HCT116 (cell line): ENCODE measurements around the gene CIAO1. TPM values are rescaled to one million over a fixed set of nuclear protein-coding genes. Genes with fewer than 3 reads are reported as not detected.

ENCODE experiments used
- ATAC-seq: fragments of 200-7000 bp; cut with Tn5 transposase; 2 replicates; pipeline ENCODE4 v1.9.1; 2020; ENCODE audit warnings: mild to moderate bottlenecking, moderate library complexity
- BruUV-seq: library from RNA; stranded (reverse); fragments of 400-500 nt; replicated peaks from 2 replicates; lab custom pipeline; 2021; lab: Mats Ljungman, UMichigan
- CTCF ChIA-PET: fragments of 300-600 bp; sonication (Branson Sonifier 250); formaldehyde crosslinking; loops from one replicate; lab custom pipeline; 2021; ENCODE audit warnings: antibody characterized with exemption; lab: Charles Lee
- POLR2A ChIA-PET: fragments of 300-600, 350-600 bp; sonication (Branson Sonifier 250); formaldehyde crosslinking; loops from one replicate; lab custom pipeline; 2021; ENCODE audit warnings: antibody characterized with exemption; lab: Charles Lee
- RAD21 ChIA-PET, 2 experiments: fragments of 300-600 bp; sonication (Branson Sonifier 250); formaldehyde crosslinking; loops; one replicate each; lab custom pipeline; 2023; ENCODE audit warnings: low total read pairs in 2 of 2; ENCODE audit not compliant: uncharacterized antibody in 2 of 2, unreplicated experiment in 2 of 2, low non-redundant PET in 1 of 2; lab: Charles Lee
- DNase-seq: peaks from one replicate; pipeline ENCODE4 v3.0.0-alpha.2; 2010; ENCODE audit warnings: low read depth, low spot score
- H2AFZ ChIP-seq: fragments of 200-600 bp; shearing (Covaris generic), sonication (generic); 2 replicates; pipeline ENCODE4 v1.6.1; 2017; ENCODE audit warnings: low read depth, mixed run types, mixed read lengths, antibody characterized with exemption, low read length; ENCODE audit not compliant: poor library complexity, severe bottlenecking
- H3K27ac ChIP-seq: 2 replicates; pipeline ENCODE4 v1.5.1; 2012; ENCODE audit warnings: low read depth, low read length
- H3K27me3 ChIP-seq: fragments of 200-600 bp; sonication (generic); 2 replicates; pipeline ENCODE4 v1.6.1; 2016; ENCODE audit warnings: mixed run types, low read length, mixed read lengths; ENCODE audit not compliant: insufficient read depth
- H3K36me3 ChIP-seq, 2 experiments: fragments of 200-500 bp in 1 of 2; fragments of 200-600 bp in 1 of 2; sonication (Bioruptor generic) in 1 of 2; sonication (generic) in 1 of 2; 2 replicates each; pipeline versions ENCODE4 v1.5.1 to v1.6.1; 2014 to 2016; ENCODE audit warnings: low read length in 2 of 2, inconsistent platforms in 1 of 2, mixed read lengths in 1 of 2, mixed run types in 1 of 2; ENCODE audit not compliant: insufficient read depth in 2 of 2, control insufficient read depth in 1 of 2
- H3K4me1 ChIP-seq, 2 experiments: fragments of 200-600 bp in 1 of 2; sonication (generic) in 1 of 2; 2 replicates each; pipeline versions ENCODE4 v1.5.1 to v1.6.1; 2012 to 2017; ENCODE audit warnings: low read length in 2 of 2, inconsistent platforms in 1 of 2, mild to moderate bottlenecking in 1 of 2, mixed read lengths in 1 of 2, mixed run types in 1 of 2, moderate library complexity in 1 of 2; ENCODE audit not compliant: insufficient read depth in 2 of 2, control insufficient read depth in 1 of 2
- H3K4me2 ChIP-seq: fragments of 200-600 bp; sonication (generic); 2 replicates; pipeline ENCODE4 v1.6.1; 2017; ENCODE audit warnings: mixed run types, low read length, mixed read lengths
- H3K4me3 ChIP-seq, 2 experiments: fragments of 200-600 bp in 1 of 2; sonication (generic) in 1 of 2; replicated peaks in 1 of 2; 2 replicates each; pipeline ENCODE4 v1.5.1; 2011 to 2016; ENCODE audit warnings: low read length in 2 of 2, control low read depth in 1 of 2, low read depth in 1 of 2, mild to moderate bottlenecking in 1 of 2, mixed read lengths in 1 of 2, mixed run types in 1 of 2
- H3K79me2 ChIP-seq: fragments of 200-600 bp; sonication (generic); 2 replicates; pipeline ENCODE4 v1.6.1; 2017; ENCODE audit warnings: mild to moderate bottlenecking, mixed run types, low read length, moderate library complexity, mixed read lengths; ENCODE audit not compliant: insufficient read depth
- H3K9ac ChIP-seq: fragments of 200-600 bp; sonication (generic); 2 replicates; pipeline ENCODE4 v1.6.1; 2016; ENCODE audit warnings: low read length, mixed read lengths
- H3K9me2 ChIP-seq: fragments of 200-600 bp; sonication (generic), shearing (Covaris generic); 2 replicates; pipeline ENCODE4 v1.6.1; 2017; ENCODE audit warnings: mixed run types, mild to moderate bottlenecking, moderate library complexity; ENCODE audit not compliant: insufficient read depth
- H3K9me3 ChIP-seq, 2 experiments: fragments of 200-500 bp in 1 of 2; fragments of 200-600 bp in 1 of 2; sonication (Bioruptor generic) in 1 of 2; sonication (generic) in 1 of 2; 2 replicates each; pipeline ENCODE4 v1.6.1; 2014 to 2017; ENCODE audit warnings: low read length in 2 of 2, mixed read lengths in 2 of 2, inconsistent platforms in 1 of 2, low read depth in 1 of 2, mild to moderate bottlenecking in 1 of 2, mixed run types in 1 of 2, moderate library complexity in 1 of 2; ENCODE audit not compliant: control insufficient read depth in 1 of 2, insufficient read depth in 1 of 2
- H4K20me1 ChIP-seq: fragments of 200-600 bp; sonication (generic), shearing (Covaris generic); 2 replicates; pipeline ENCODE4 v1.6.1; 2017; ENCODE audit warnings: mixed run types, mild to moderate bottlenecking, moderate library complexity; ENCODE audit not compliant: insufficient read depth
- CBX3 ChIP-seq: IDR thresholded peaks from 2 replicates; pipeline ENCODE4 v1.6.1; 2012; ENCODE audit warnings: low read depth
- CEBPB ChIP-seq: IDR thresholded peaks from 2 replicates; pipeline ENCODE4 v1.6.1; 2012; ENCODE audit warnings: low read depth
- EGR1 ChIP-seq: IDR thresholded peaks from 2 replicates; pipeline ENCODE4 v1.6.1; 2012; ENCODE audit warnings: low read depth
- ELF1 ChIP-seq: IDR thresholded peaks from 2 replicates; pipeline ENCODE4 v1.6.1; 2012; ENCODE audit warnings: low read depth, borderline replicate concordance
- EZH2 ChIP-seq: fragments of 200-600 bp; sonication (generic); IDR thresholded peaks from 2 replicates; pipeline ENCODE4 v1.6.1; 2017; ENCODE audit warnings: antibody characterized with exemption, mixed run types
- EZH2phosphoT487 ChIP-seq: fragments of 200-600 bp; IDR thresholded peaks from 2 replicates; pipeline ENCODE4 v1.6.1; 2018; ENCODE audit warnings: antibody characterized with exemption, borderline replicate concordance
- POLR2A ChIP-seq: IDR thresholded peaks from 2 replicates; pipeline ENCODE4 v1.7.0; 2011; ENCODE audit warnings: borderline replicate concordance; ENCODE audit not compliant: insufficient read depth, insufficient read length; ENCODE audit errors: extremely low read depth
- POLR2AphosphoS5 ChIP-seq: IDR thresholded peaks from 2 replicates; pipeline ENCODE4 v1.6.1; 2011; ENCODE audit warnings: mild to moderate bottlenecking, low read depth, low read length, moderate library complexity
- RAD21 ChIP-seq: IDR thresholded peaks from 2 replicates; pipeline ENCODE4 v1.6.1; 2012; ENCODE audit warnings: low read depth, mild to moderate bottlenecking
- SP1 ChIP-seq: IDR thresholded peaks from 2 replicates; pipeline ENCODE4 v1.6.1; 2012; ENCODE audit warnings: low read depth
- SRF ChIP-seq: IDR thresholded peaks from 2 replicates; pipeline ENCODE4 v1.6.1; 2012; ENCODE audit warnings: low read depth
- TCF7L2 ChIP-seq: IDR thresholded peaks from 2 replicates; pipeline ENCODE4 v1.7.0; 2011; ENCODE audit warnings: borderline replicate concordance, inconsistent platforms; ENCODE audit not compliant: insufficient read depth, insufficient read length; ENCODE audit errors: extremely low read depth
- YY1 ChIP-seq: IDR thresholded peaks from 2 replicates; pipeline ENCODE4 v1.6.1; 2011; ENCODE audit warnings: low read length, low read depth, moderate library complexity, mild to moderate bottlenecking; ENCODE audit not compliant: insufficient replicate concordance; ENCODE audit errors: extremely low read depth
- ZFX ChIP-seq: fragments of 450-650 bp; IDR thresholded peaks from 2 replicates; pipeline ENCODE4 v1.6.1; 2017
- ZNF274 ChIP-seq: fragments of 200-500 bp; sonication (Bioruptor generic); IDR thresholded peaks from 2 replicates; pipeline ENCODE4 v1.6.1; 2014; ENCODE audit warnings: mild to moderate bottlenecking, low read depth, low read length, inconsistent platforms
- intact Hi-C: fragments of 100-400 bp; cut with micrococcal nuclease; formaldehyde crosslinking; loops from 2 replicates; pipeline ENCODE4 v1.10.0; 2022
- total RNA-seq: library from RNA; stranded (reverse); gene quantifications from one replicate; pipeline ENCODE4 v1.2.1, GENCODE V29; 2021; ENCODE audit not compliant: unreplicated experiment
- TF ChIP-seq, protein P1 (sequence below): IDR thresholded peaks from 2 replicates; pipeline ENCODE4 v1.6.1; 2011; ENCODE audit warnings: mild to moderate bottlenecking, low read length, moderate library complexity; ENCODE audit not compliant: insufficient replicate concordance; ENCODE audit errors: extremely low read depth
- TF ChIP-seq, protein P2 (sequence below): IDR thresholded peaks from 2 replicates; pipeline ENCODE4 v1.6.1; 2012
- TF ChIP-seq, protein P3 (sequence below), 3 experiments: fragments of 200-600 bp in 1 of 3; sonication (generic) in 1 of 3; IDR thresholded peaks in 2 of 3; conservative IDR thresholded peaks in 1 of 3; 2 replicates each; pipeline ENCODE4 v1.5.1; 2012 to 2017; ENCODE audit warnings: low read depth in 2 of 3, low read length in 2 of 3, antibody characterized with exemption in 1 of 3, borderline replicate concordance in 1 of 3, control low read depth in 1 of 3, mild to moderate bottlenecking in 1 of 3, mixed read lengths in 1 of 3, mixed run types in 1 of 3, moderate library complexity in 1 of 3; ENCODE audit not compliant: insufficient read depth in 1 of 3

CIAO1 gene
- total RNA-seq, 1 experiment from 2014 or later: 76.8 TPM

DNA sequence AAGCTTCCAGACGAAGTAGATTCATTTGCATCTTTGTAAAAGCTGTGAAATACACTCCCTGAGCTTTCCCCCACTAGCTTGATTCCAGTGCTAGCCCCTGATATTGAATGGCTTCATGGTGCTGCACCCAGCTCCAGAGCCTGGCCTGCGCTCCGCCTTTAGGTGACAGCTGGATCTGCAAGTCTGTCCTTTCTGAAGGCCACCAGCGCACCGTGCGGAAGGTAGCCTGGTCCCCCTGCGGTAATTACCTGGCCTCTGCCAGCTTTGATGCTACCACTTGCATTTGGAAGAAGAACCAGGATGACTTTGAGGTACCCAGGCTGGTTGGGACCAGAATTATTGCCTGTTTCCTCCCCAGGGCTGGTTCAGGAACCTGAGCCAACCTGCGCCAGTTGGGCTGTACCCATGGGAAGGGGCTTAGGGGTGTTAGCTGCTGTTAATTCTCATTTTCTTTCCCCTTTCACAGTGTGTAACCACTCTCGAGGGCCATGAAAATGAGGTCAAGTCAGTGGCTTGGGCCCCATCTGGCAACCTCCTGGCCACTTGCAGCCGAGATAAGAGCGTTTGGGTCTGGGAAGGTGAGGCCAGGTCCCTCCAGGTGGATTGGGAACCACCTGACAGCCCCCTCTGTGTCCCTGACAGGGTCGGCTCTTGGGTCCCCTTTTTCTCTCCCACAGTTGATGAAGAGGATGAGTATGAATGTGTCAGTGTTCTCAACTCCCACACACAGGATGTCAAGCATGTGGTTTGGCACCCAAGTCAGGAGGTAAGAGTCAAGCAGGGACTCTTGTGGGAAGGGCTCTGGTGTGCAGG is 1.3 kb downstream of the CIAO1 start (continued):
- TF ChIP-seq, protein P1, sequence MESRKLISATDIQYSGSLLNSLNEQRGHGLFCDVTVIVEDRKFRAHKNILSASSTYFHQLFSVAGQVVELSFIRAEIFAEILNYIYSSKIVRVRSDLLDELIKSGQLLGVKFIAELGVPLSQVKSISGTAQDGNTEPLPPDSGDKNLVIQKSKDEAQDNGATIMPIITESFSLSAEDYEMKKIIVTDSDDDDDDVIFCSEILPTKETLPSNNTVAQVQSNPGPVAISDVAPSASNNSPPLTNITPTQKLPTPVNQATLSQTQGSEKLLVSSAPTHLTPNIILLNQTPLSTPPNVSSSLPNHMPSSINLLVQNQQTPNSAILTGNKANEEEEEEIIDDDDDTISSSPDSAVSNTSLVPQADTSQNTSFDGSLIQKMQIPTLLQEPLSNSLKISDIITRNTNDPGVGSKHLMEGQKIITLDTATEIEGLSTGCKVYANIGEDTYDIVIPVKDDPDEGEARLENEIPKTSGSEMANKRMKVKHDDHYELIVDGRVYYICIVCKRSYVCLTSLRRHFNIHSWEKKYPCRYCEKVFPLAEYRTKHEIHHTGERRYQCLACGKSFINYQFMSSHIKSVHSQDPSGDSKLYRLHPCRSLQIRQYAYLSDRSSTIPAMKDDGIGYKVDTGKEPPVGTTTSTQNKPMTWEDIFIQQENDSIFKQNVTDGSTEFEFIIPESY: no peak
- TF ChIP-seq ZFX: no peak
- TF ChIP-seq CEBPB: no peak
- TF ChIP-seq EZH2: no peak
- no peak for TF ChIP-seq EZH2phosphoT487

DNA sequence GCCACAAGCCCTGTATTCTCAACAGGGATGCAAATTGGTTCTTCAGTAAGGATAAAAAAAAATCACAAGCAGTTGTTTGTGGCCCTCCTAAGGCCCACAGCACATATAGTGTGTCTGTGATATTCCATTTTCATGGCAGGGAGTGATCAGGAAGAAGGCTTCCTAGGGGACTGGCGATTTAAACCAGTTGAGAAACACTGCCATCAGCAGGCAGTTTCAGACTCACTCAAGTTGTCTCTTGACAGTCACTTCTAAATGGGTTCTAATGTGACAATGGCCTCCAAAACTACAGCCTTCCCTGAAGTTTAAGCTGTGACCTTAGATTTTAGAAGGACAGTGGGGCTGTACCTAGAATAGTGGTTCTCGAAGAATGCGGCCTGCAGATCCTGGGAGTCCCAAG is 6.0 kb downstream of the CIAO1 start:
- CTCF ChIA-PET: no interaction called here
- Histone ChIP-seq H3K27ac (no peak overlapping the region), H2AFZ (no peak overlapping the region), H3K27me3 (no peaks in the 10 kb centered on the region), H3K4me2 (no peak overlapping the region), H3K9me3 (no peaks in the 10 kb centered on the region)
- no peak for DNase-seq
- BruUV-seq: no TSS peak
- intact Hi-C loops: loop anchor here (5.0 kb wide), 1 partner anchor 235 kb away; the partner anchor contains the start of gene NEURL3
- TF ChIP-seq CEBPB: no peak
- no peak for TF ChIP-seq SP1
- no peak for TF ChIP-seq EZH2
- no peak for TF ChIP-seq YY1
- TF ChIP-seq ELF1: no peak
- no peak for TF ChIP-seq CBX3
- no peak for TF ChIP-seq ZNF274
- TF ChIP-seq, protein P2, sequence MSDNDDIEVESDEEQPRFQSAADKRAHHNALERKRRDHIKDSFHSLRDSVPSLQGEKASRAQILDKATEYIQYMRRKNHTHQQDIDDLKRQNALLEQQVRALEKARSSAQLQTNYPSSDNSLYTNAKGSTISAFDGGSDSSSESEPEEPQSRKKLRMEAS: no peak
- no peak for TF ChIP-seq POLR2AphosphoS5
- TF ChIP-seq, protein P3, sequence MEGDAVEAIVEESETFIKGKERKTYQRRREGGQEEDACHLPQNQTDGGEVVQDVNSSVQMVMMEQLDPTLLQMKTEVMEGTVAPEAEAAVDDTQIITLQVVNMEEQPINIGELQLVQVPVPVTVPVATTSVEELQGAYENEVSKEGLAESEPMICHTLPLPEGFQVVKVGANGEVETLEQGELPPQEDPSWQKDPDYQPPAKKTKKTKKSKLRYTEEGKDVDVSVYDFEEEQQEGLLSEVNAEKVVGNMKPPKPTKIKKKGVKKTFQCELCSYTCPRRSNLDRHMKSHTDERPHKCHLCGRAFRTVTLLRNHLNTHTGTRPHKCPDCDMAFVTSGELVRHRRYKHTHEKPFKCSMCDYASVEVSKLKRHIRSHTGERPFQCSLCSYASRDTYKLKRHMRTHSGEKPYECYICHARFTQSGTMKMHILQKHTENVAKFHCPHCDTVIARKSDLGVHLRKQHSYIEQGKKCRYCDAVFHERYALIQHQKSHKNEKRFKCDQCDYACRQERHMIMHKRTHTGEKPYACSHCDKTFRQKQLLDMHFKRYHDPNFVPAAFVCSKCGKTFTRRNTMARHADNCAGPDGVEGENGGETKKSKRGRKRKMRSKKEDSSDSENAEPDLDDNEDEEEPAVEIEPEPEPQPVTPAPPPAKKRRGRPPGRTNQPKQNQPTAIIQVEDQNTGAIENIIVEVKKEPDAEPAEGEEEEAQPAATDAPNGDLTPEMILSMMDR (IDR thresholded peaks at IDR 0.05 in 2 of 3, conservative IDR thresholded peaks at IDR 0.05 in 1 of 3; ENCODE audit: borderline replicate concordance in 1 of 3, insufficient read depth in 1 of 3, low read depth in 2 of 3, low read length in 2 of 3): 0 out of 6 replicates have a peak, but pooled peaks of 1 of the 3 experiments have one; percentile 7
- no peak for TF ChIP-seq POLR2A
- no peak for TF ChIP-seq TCF7L2
- TF ChIP-seq, protein P1: no peak
- peak; percentile 31 for TF ChIP-seq RAD21
- TF ChIP-seq SRF: no peak
- TF ChIP-seq EZH2phosphoT487: no peak
- no peak for TF ChIP-seq EGR1
- TF ChIP-seq, all 23 proteins: peak for 2
- H3K4me1 ChIP-seq: peaks cover 0 to 13% of the 10 kb centered on the region in 2 experiments; a peak in 2 of 4 replicates
- H3K36me3 ChIP-seq: peaks cover 46 to 50% of the 10 kb centered on the region in 2 experiments; a peak in 3 of 4 replicates
- H3K79me2 ChIP-seq: peaks cover 26% of the 10 kb centered on the region
- RAD21 ChIA-PET: interaction anchor here in 1 of 2 experiments (0.6 kb wide), 1 partner anchor 259 kb away, joined by 3 read pairs; no protein-coding TSS in a partner anchor
- H3K9me2 ChIP-seq: no peaks in the 10 kb centered on the region
- no peak overlapping the region for H3K9ac ChIP-seq
- H3K4me3 ChIP-seq: no peak overlapping the region
- ATAC-seq: no peak
- POLR2A ChIA-PET: no interaction called here
- H4K20me1 ChIP-seq: no peaks in the 10 kb centered on the region
